GM18498 (cell line): ENCODE measurements around the gene SLC26A8.
"Not testable (repeated sequence)": the region's sequence is repeated elsewhere in the genome, so short reads cannot be mapped to it uniquely, and the experiment has no call there.

Experiments
- ATAC-seq: cut with Tn5 transposase; IDR thresholded peaks from one replicate; pipeline ENCODE4 v1.9.1; 2021; ENCODE audit warnings: mild to moderate bottlenecking, moderate library complexity; ENCODE audit not compliant: unreplicated experiment

The SLC26A8 gene

GRCh38 chr6:36050947-36051710 is 26.7 kb upstream of the SLC26A8 start:
- no peak for ATAC-seq

GRCh38 chr6:36050305-36050704 is 25.9 kb upstream of the SLC26A8 start:
- ATAC-seq = no peak

- ATAC-seq = no peak
These were observed 25.1 kb upstream of the SLC26A8 start for GRCh38 chr6:36049582-36049981.

- ATAC-seq = no peak
These were observed 18.3 kb upstream of the SLC26A8 start for GRCh38 chr6:36042618-36043260.

- ATAC-seq = no peak
These were observed 16.5 kb upstream of the SLC26A8 start for GRCh38 chr6:36040958-36041357.

GRCh38 chr6:36039112-36039511 is 14.7 kb upstream of the SLC26A8 start:
- no peak for ATAC-seq

- no peak for ATAC-seq
These were observed 13.9 kb upstream of the SLC26A8 start for GRCh38 chr6:36038120-36038876.

- no peak for ATAC-seq
These were observed 10.8 kb upstream of the SLC26A8 start for GRCh38 chr6:36035225-36035624.

GRCh38 chr6:36034441-36034840 is 10.0 kb upstream of the SLC26A8 start:
- ATAC-seq = no peak

- no peak for ATAC-seq
These were observed 9.5 kb upstream of the SLC26A8 start for GRCh38 chr6:36033935-36034334.

- not testable (repeated sequence) for ATAC-seq
These were observed 8.7 kb upstream of the SLC26A8 start for GRCh38 chr6:36033144-36033543.

- no peak for ATAC-seq
These were observed 7.8 kb upstream of the SLC26A8 start for GRCh38 chr6:36032261-36032660.

- no peak for ATAC-seq
These were observed 5.0 kb upstream of the SLC26A8 start for GRCh38 chr6:36029464-36029863.

- ATAC-seq = no peak
These were observed 4.5 kb upstream of the SLC26A8 start for GRCh38 chr6:36028877-36029324.

GRCh38 chr6:36028088-36028876 is 3.8 kb upstream of the SLC26A8 start:
- ATAC-seq = peak; percentile 27

- ATAC-seq = peak; percentile 89
These were observed 3.2 kb upstream of the SLC26A8 start, which contains the start of gene MAPK14 for GRCh38 chr6:36027501-36028087. Gene MAPK14, plus strand, starts transcription at chr6:36027808. Its CDS starts 350 bp downstream, at chr6:36028158.

- no peak for ATAC-seq
These were observed 1.5 kb upstream of the SLC26A8 start for GRCh38 chr6:36025932-36026327.

GRCh38 chr6:36025260-36025931 is 955 bp upstream of the SLC26A8 start:
- no peak for ATAC-seq

GRCh38 chr6:36020154-36020553 is 4.3 kb downstream of the SLC26A8 start:
- no peak for ATAC-seq

- no peak for ATAC-seq
These were observed 5.3 kb downstream of the SLC26A8 start for GRCh38 chr6:36019167-36019566.
